ENCODE data around the gene ACBD7. TPM values are rescaled to one million over a fixed set of nuclear protein-coding genes. Genes with fewer than 3 reads are reported as not detected.

Gene ACBD7
- 8.1 TPM for total RNA-seq

GRCh38 chr10:15088428-15089261 is at the start of gene ACBD7:
TSS of gene ACBD7 (minus strand) at chr10:15088776. CDS start at chr10:15088728, 48 bp downstream.

GRCh38 chr10:15097011-15097812 is 8.6 kb upstream of the ACBD7 start, which contains the start of gene RPP38:
TSS of gene RPP38 (plus strand) at chr10:15097355. CDS start at chr10:15103315, 5,960 bp downstream.

DNA sequence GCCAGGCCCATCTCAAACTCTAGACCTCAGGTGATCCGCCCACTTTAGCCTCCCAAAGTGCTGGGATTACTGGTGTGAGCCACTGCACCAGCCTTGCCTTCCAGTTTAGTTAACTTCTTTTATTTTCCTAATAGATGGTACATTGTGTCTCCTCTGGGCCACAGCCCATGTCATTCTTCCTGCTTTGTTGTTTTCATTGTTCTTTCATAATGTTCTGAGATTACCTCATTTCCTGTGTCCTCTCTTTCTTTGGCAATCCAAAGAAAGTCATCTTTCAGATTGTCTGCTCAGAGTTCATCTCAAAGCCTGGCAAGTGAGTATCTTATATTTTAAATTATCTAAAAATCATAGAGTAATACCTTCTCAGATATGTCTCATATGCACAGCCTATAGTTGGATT is 44.9 kb downstream of the ACBD7 start, which contains the start of gene OLAH:
OLAH (plus strand) TSS at position 270 of the 400 bp plus-strand sequence. CDS start 3,346 bp downstream, outside the sequence.

Other genes starting within 250 kb of the ACBD7 start
- gene SUV39H2, start 209.9 kb downstream of the ACBD7 start, total RNA-seq: 37.6 TPM
- gene DCLRE1C, start 134.7 kb downstream of the ACBD7 start, total RNA-seq: 25.4 TPM
- gene MEIG1, start 129.4 kb downstream of the ACBD7 start, total RNA-seq: not detected
- not detected for gene OLAH, start 44.8 kb downstream of the ACBD7 start, total RNA-seq
- gene RPP38, start 8.6 kb upstream of the ACBD7 start, total RNA-seq: 7.5 TPM
- gene NMT2, start 79.9 kb upstream of the ACBD7 start, total RNA-seq: 72.6 TPM

All from parietal lobe (tissue), 1 donor.